Heart left ventricle (tissue), 13 donors: ENCODE measurements around the gene KIAA1671.

Experiments
- POLR2A ChIP-seq, 2 donors: fragments of 450-650 bp; IDR thresholded peaks; one replicate each; pipeline ENCODE4 v1.6.1; 2017; ENCODE audit warnings: antibody characterized with exemption in 2 of 2, mild to moderate bottlenecking in 2 of 2, moderate library complexity in 2 of 2
- TF ChIP-seq, protein P1 (sequence below), 12 donors: fragments of 200-600 bp; sonication (generic) in 4 of 12; IDR thresholded peaks; one replicate each; pipeline versions ENCODE4 v1.5.0 to v1.8.0; 2018 to 2022; ENCODE audit warnings: antibody characterized with exemption in 12 of 12, mild to moderate bottlenecking in 5 of 12
- donor health status: ischemic (EF 13 %, LVEDD 7.1; RV severe dilation, severe dysfunction).
- donor health status: DM: no; HTN: yes; CAD: no.
- donor health status: DM: no; HTN: no; CAD: no.
- donor health status: ischemic (EF 25% LVEDD 6.9; RV normal size, moderate dysfunction).
- donor health status: ischemic (EF 25% LVEDD 5.7; RV mildly dilated, moderate dysfunction).
- donor health status: ischemic (EF 35%, LVEDD 5.7; RV mildly dilated, moderate dysfunction).
- donor health status: nonischemic (EF 11% LVEDD 7.7; RV severe dilation, severe dysfunction).
- donor health status: DM: yes; HTN: yes; CAD: no.
- donor health status: PGD.
- donor health status: ischemic (EF 29% LVEDD 5.4; RV normal size, mild dysfunction).
- donor health status: nonischemic (EF 23%, LVEDD 6.1; RV moderate dilation, normal function).

DNA sequence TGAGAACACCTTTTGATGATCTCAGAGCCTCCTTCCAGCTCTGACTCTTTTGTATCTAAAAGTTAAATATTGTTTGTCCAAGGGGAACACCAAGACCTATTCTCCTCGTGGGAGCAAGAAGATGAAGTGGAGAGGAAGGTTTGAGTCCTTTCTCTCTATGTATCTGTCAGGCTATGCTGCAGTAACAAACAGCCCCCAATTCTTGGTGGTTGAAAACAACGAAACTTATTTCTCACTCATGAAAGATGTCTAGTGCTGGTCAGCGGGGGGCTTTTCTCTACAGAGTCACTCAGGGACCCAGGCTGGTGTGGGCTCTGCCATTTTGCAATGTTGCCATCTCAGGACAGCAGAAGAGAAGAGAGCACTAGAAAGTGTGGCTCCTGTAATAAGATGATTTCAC, 260.7 kb downstream of the KIAA1671 start:
- TF ChIP-seq, protein P1, sequence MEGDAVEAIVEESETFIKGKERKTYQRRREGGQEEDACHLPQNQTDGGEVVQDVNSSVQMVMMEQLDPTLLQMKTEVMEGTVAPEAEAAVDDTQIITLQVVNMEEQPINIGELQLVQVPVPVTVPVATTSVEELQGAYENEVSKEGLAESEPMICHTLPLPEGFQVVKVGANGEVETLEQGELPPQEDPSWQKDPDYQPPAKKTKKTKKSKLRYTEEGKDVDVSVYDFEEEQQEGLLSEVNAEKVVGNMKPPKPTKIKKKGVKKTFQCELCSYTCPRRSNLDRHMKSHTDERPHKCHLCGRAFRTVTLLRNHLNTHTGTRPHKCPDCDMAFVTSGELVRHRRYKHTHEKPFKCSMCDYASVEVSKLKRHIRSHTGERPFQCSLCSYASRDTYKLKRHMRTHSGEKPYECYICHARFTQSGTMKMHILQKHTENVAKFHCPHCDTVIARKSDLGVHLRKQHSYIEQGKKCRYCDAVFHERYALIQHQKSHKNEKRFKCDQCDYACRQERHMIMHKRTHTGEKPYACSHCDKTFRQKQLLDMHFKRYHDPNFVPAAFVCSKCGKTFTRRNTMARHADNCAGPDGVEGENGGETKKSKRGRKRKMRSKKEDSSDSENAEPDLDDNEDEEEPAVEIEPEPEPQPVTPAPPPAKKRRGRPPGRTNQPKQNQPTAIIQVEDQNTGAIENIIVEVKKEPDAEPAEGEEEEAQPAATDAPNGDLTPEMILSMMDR (IDR thresholded peaks at IDR 0.05), result no peak
- no peak for TF ChIP-seq POLR2A (IDR thresholded peaks at IDR 0.05)
